HG03064 (cell line): ENCODE measurements around the gene WNT3.

ENCODE experiments used
- ATAC-seq: cut with Tn5 transposase; IDR thresholded peaks from one replicate; pipeline ENCODE4 v1.9.1; 2021; ENCODE audit warnings: low read depth; ENCODE audit not compliant: unreplicated experiment

Gene WNT3

DNA sequence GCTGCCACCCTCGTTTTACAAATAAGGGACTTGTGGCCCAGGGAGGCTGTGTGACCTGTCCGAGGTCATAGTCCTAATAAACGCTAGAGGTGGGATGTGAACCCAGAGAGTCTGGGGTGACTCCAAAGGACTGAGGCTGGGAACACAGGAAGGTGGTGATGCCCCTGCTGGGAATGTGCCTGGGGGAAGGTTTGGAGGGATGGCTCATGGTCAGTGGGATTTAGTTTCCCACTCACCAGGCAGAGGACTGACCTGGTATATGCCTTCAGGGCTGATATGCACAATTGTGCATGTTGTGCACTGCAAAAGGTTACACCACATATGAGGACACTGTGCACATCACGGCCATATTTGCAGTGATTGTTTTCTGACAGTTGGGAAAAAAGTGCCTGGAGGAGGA, 19.0 kb upstream of the WNT3 start:
- ATAC-seq = no peak

GRCh38 chr17:46836500-46836899, 18.0 kb upstream of the WNT3 start:
- no peak for ATAC-seq

DNA sequence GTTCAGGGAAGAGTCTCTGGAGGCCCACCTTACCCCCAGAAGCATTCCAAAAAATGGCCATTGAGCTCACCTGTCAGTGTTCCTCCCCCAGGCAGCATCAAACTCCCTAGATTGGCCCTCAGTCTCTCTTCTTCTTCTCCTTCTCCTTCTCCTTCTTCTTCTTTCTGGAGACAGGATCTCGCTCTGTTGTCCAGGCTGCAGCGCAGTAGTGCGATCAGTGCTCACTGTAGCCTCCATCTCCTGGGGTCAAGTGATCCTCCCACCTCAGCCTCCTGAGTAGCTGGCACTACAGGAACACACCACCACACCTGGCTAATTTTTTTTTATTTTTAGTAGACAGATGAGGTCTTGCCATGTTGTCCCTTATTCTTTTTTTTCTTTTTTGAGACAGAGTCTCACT, 16.4 kb upstream of the WNT3 start:
- no peak for ATAC-seq

GRCh38 chr17:46833840-46834208, 15.3 kb upstream of the WNT3 start:
- ATAC-seq = no peak

DNA sequence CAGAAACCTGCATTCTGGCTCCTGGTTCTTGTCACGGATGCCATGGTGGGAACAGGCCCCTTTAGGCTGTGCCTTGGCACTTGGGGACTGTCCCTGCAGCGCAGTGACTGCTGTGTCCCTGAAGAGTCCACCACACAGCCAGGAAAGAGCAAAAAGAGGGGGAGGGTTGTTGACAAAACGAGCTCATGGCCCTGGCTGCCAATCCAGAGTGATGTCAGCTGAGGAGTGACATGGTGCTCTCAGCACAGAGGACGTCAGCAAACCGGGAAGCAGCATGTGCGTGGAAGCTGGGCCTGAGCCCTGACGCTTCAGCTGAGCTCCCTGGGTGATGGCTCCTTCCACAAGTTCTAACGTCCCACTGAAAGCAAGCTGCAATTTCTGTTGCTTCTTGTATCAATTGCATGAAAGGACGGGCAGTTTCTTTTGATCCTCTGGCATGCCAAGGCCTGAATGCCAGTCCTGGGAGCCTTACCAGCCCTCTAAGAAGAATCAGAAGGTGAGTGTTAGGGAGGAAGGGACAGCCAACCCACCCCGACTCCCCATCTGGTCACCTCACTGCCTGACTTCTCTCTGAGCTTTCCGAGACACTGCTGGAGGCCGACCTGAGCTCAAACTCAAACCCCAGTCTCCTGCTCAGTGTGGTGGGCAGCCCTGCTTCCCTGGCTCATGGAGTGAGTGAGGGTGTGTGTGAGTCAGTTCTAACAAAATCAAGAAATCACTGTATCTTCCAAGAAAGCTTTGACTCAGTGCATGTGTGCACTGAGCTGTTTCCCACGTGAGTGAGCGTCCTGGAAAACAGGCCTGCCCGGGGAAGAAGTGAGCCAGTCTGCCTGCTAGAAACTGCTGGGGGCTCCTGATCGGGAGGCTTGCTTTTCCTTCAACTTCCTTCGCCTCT, 14.7 kb upstream of the WNT3 start:
- no peak for ATAC-seq

DNA sequence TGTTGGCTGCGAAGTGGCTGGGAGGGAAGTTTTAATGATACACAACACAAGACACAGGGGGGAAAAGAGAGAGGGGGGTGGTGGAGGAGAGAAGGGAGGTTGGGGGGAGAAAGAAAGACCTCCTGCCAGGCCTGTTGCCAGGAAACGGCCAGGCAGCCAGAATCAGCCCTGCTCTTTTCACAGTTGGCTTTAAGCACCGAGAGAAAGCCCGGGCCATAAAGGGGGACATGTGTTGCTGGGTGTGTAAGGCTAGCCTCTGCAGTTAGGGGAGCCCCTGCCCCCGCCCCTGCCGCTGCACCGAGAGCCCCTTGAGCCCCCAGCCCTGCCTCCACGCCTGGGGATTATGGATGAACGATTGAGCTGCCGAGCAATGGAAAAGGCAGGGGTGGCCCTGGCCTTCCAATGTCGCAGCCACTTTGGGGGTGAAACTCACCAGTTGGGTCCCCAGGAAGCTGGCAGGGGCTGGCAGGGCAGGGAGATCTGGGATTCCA, 13.9 kb upstream of the WNT3 start:
- no peak for ATAC-seq

DNA sequence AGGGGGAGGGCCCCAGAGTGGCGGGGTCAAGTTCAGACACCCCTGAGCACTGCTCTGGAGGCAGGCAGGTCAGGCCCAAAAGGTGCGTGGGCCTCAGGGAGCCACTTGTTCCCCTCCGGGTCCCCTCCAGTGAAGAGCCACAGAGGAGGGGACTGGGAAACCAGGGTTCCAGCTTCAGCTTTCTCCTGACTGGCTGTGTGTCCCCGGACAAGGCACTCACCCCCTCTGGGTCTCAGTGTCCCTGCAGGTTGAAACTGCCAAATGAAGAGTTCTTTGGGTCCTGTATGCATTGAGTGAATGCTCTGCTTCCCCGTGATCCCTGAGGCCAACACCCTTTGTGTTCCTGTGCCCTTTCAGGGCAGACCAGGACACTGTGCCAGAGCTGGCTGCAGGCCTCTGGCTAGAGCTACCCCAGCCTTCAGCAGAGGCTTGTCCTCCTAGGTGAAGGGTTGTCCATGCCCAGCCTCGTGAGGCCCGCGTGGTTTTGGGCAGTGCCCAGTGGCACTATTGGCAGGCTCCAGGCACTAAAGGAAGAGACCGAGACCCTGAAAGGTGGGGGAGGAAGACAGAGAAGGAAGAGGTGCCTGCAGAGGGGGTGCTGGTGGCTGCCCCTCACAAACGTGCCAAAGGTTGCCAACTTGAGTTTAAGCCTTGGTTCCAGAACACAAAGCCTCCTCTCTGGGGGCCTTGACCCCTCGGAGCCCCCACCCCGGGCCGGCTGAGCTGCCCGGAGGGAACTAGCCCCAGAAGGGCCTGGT, 13.3 kb upstream of the WNT3 start:
- ATAC-seq = no peak

- ATAC-seq = no peak
Observed at GRCh38 chr17:46827274-46827673, 8.8 kb upstream of the WNT3 start.

- ATAC-seq = no peak
Observed at GRCh38 chr17:46826116-46826515, 7.6 kb upstream of the WNT3 start.

DNA sequence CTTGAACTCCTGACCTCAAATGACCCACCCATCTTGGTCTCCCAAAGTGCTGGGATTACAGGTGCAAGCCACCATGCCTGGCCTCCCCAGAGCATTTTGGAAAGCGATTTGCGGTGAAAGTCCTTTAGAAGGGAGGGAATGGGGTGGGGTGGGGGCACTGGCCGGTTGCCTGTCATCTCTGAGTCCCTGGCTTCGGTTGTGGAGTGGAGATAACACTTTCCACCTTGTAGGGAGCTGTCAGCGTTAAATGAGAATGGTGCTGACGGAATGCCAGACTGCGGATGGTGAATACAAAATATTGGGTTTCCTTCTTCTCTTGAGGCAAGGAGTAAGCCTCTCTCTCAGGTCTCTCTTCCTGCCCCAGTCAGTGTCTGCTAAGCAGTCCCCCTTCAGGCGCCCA, 5.2 kb upstream of the WNT3 start:
- ATAC-seq = no peak

DNA sequence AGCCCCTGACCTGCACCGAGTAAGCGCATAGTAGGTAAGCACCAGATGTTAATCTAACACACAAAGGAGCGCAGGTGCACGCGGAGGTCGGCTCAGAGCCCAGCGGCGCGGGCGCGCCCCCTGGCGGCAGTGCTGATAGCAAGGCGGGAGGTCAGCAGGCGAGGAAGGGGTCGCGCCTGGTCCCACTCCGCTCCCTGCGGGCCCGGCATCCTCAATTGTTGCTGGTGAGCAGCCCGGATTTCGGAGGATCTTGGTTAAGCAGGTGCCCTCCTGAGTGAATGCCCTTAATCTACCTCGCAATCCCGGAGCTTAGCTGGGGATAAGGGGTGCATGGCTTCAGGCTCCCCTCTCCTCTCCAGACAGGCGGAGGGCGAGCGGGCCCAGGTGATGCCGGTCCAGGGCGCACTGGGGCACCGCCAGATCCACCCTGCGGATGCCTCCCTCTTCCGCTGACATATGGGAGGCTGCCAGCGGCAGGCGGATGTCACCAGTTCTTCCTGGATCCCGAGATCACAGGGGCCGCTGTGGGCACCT, 4.0 kb upstream of the WNT3 start:
- no peak for ATAC-seq

GRCh38 chr17:46821482-46822387, 3.2 kb upstream of the WNT3 start:
- ATAC-seq = no peak

DNA sequence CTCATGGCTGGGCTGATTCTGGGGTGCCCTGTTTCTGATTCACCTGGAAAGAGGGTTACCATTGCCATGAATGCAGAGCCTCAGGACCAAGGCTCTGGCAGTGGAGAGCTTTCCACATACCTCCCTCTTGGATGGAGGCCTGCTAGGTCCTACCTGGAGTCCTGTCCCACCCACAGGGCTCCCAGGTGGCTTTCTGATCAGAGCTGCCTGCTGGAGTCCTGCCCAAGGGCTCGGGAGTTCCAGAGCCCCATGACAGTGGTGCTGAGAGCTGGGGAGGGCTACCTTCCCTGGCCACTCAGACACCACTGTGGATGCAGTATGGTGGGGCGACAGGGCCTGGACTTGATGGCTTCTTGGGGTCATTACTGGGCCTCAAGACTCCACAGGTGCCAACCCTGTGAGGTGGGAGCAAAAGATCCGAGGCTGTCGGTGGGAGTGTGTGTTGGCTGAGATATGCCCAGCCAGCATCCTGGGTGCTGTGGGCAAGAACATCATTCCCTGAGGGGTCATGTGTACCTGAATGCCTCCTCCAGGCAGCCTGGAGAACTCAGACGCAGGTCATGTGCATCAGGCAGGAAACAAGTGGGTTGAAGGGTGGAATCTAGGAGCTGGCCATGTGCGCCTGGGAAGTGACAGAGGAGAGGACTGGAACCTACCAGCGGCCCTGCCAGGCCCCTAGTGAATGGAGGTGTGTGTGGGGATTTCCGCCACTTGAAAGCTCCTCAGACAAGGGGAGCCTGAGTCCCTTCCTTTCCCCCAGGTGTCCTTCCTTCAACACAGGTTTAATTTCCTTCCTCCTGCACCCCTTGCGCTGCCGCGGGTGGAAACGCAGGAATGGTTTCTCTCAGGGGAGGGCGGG, 2.3 kb upstream of the WNT3 start:
- ATAC-seq = no peak

- no peak for ATAC-seq
Observed at GRCh38 chr17:46819906-46820351, 1.4 kb upstream of the WNT3 start.

DNA sequence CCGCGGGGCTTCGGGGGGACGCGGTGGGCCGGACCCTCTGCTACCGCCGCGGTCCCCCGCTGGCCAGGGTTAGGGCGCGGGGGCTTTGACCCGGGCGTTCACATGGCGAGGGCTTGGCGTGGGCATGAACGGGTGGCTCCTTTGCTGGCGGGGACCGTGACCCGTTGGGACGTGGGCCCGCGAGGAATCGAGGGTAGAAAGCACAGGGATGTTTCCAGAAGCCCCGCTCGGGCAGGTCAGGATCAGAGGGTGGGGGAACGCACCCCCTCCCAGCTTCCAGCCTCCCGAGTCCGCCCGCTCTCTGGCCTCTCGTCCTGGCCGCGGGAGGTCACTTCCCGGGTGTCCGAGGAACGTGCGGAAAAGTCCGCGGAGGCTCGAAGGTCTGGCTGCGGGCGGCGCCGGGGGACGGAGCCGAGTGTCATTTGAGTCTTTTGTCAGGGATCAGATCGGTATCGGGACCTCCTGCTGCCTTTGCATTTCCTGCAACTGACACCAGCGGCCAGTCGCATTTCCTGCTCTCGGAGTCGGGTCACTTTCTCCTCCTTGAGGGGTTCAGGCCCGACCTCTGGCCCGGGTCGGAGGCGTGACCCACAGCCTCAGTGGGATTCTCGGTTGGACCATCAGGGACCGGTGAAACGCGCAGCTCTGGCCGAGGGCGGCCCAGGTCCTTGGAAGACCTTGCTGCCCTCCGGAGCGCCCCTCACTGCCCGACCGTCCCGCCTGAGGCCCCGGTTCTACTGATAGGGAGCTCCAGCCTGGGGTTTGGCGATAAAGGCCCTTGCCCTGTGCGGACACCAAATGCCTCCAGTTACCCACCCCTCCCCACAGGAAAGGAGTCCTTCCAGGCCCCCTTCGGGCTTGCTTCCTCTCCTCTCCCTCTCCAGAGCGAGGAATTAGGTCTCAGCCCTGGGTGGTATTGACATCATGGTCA, 702 bp upstream of the WNT3 start:
- no peak for ATAC-seq

GRCh38 chr17:46817901-46818209, 637 bp downstream of the WNT3 start:
- no peak for ATAC-seq

DNA sequence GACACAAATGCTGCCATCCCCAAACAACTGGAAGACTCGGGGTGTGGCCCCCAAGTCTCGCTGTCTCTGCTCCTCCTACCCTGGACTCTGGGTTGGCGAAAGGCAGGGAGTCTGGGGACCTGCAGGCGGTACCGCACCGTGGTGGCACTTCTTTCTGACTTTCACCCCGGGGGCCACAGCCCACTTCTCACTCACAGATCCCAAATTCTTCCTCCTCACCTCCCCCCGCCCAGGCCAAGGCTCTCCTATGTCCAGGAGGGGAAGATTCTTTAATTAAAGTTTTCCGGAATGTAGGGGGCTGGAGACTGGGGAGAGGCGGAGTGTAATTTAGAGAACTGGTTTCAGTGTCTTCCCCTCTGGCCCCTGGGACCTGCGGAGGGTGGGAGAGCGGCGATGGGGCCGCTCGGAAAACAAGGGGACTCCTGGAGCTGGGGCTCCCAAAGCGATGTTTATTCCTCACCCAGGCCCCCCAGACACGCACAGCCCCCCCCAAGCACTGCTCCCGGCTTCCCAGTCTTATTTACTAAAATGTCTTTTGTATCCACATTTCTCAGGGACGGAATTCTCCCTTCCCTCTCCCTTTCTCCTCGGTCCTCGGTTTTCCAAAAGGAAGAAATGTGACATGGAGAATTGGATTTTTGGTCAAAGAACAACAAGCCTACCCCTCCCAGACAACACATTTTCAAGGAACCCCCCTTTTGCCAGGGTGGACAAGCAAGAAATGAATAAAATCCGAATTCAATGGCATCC, 1.2 kb downstream of the WNT3 start:
- ATAC-seq = no peak
